Aorta (tissue), 5 donors: Measurements from ENCODE around the gene PHC2. TPM values are rescaled to one million over a fixed set of nuclear protein-coding genes. Genes with fewer than 3 reads are reported as not detected.

Source experiments
- ATAC-seq: fragments of 200-7000 bp; cut with Tn5 transposase; one replicate; pipeline ENCODE4 v1.9.1; 2022; ENCODE audit warnings: moderate library complexity; ENCODE audit not compliant: low FRiP score
- DNase-seq, 2 donors: peaks; one replicate each; pipeline ENCODE4 v3.0.0-alpha.2; 2020
- H3K27ac ChIP-seq, 2 donors: one replicate each; pipeline ENCODE4 v1.5.1; 2013; ENCODE audit warnings: low read length in 2 of 2, mild to moderate bottlenecking in 2 of 2, moderate library complexity in 2 of 2, control low read depth in 1 of 2, inconsistent platforms in 1 of 2, low read depth in 1 of 2
- H3K27me3 ChIP-seq, 2 donors: one replicate each; pipeline ENCODE4 v1.6.1; 2013; ENCODE audit warnings: control low read depth in 1 of 2, low read length in 1 of 2, mild to moderate bottlenecking in 1 of 2, moderate library complexity in 1 of 2; ENCODE audit not compliant: insufficient read depth in 2 of 2, control insufficient read depth in 1 of 2
- H3K36me3 ChIP-seq, 2 donors: one replicate each; pipeline ENCODE4 v1.6.1; 2013; ENCODE audit warnings: control low read depth in 1 of 2, low read length in 1 of 2, mild to moderate bottlenecking in 1 of 2; ENCODE audit not compliant: insufficient read depth in 2 of 2, control insufficient read depth in 1 of 2
- H3K4me1 ChIP-seq, 2 donors: one replicate each; pipeline ENCODE4 v1.6.1; 2013; ENCODE audit warnings: low read length in 2 of 2, control low read depth in 1 of 2, mild to moderate bottlenecking in 1 of 2, moderate library complexity in 1 of 2; ENCODE audit not compliant: insufficient read depth in 2 of 2, control insufficient read depth in 1 of 2
- H3K4me3 ChIP-seq, 2 donors: one replicate each; pipeline ENCODE4 v1.5.1; 2013; ENCODE audit warnings: low read length in 2 of 2, control low read depth in 1 of 2, mild to moderate bottlenecking in 1 of 2
- H3K9me3 ChIP-seq: one replicate; pipeline ENCODE4 v1.6.1; 2013; ENCODE audit warnings: mild to moderate bottlenecking, low read length; ENCODE audit not compliant: control insufficient read depth
- WGBS, 2 donors: extraction: QIAGEN DNeasy Blood & Tissue Kit; methylation state at CpG; one replicate each; pipeline ENCODE4 v1.1.7; 2013; 5-methylcytosine and 5-hydroxymethylcytosine counted together
- intact Hi-C, 2 donors: fragments of 100-400 bp; cut with DNase I; formaldehyde crosslinking; loops; one replicate each; pipeline versions ENCODE4 v1.14.2 to v1.15.0; 2022
- polyA plus RNA-seq, 2 donors: library from polyadenylated mRNA; stranded (reverse); fragments of 200-250 nt; gene quantifications; one replicate each; pipeline ENCODE4 v1.2.3, GENCODE V29; 2013
- total RNA-seq, 2 donors: library from RNA; stranded (reverse); fragmentation: NEBNext Ultra II Directional; extraction: Animal tissue kit (Norgen Biotek cat#: 25700); gene quantifications; one replicate each; pipeline ENCODE4 v1.2.1, GENCODE V29; 2021
- donor health status: healthy with polysubstance abuse.
- donor health status: Bipolar disorder and iron deficiency.
- donor health status: DM: no; HTN: no; CAD: no.
- donor health status: DM: no; HTN: no; CAD: no.
- donor health status: DM: yes; HTN: yes; CAD: no.

Gene PHC2
- total and polyA plus RNA-seq, 4 donors, result 82.4 to 156 (median 107) TPM

- Histone ChIP-seq H3K27ac (peak overlapping the region; percentile 11 to 43), H3K36me3 (peaks cover 3% of the 10 kb centered on the region in 2 donors), H3K4me3 (no peak overlapping the region), H3K9me3 (no peaks in the 10 kb centered on the region), H3K4me1 (no peaks in the 10 kb centered on the region), H3K27me3 (no peaks in the 10 kb centered on the region)
- 43 to 46% methylated on average over 16 of the region's 16 CpGs for WGBS, 2 donors
- DNase-seq (peak; percentile 41 to 79), ATAC-seq (peak; percentile 52)
- intact Hi-C loops, result no loop called here
Measured at GRCh38 chr1:33288976-33289857, 141.7 kb downstream of the PHC2 start.

GRCh38 chr1:33287317-33287716, 143.6 kb downstream of the PHC2 start:
- Histone ChIP-seq H3K4me1 (no peaks in the 10 kb centered on the region), H3K27ac (peak overlapping the region in 1 of 2 donors; percentile 61), H3K27me3 (no peaks in the 10 kb centered on the region), H3K9me3 (no peaks in the 10 kb centered on the region), H3K36me3 (peaks cover 1 to 3% of the 10 kb centered on the region in 2 donors), H3K4me3 (no peak overlapping the region)
- 73 to 79% methylated on average over 2 of the region's 2 CpGs for WGBS, 2 donors
- intact Hi-C loops, result no loop called here
- DNase-seq (peak in 1 of 2 donors; percentile 11), ATAC-seq (no peak)

- no peaks in the 10 kb centered on the region for H3K9me3 ChIP-seq
- H3K4me1 ChIP-seq, result no peaks in the 10 kb centered on the region
- DNase-seq, result peak; percentile 9 to 30
- ATAC-seq, result no peak
- H3K36me3 ChIP-seq, result peaks cover 3% of the 10 kb centered on the region in 2 donors
- no peak overlapping the region for H3K27ac ChIP-seq
- H3K27me3 ChIP-seq, result no peaks in the 10 kb centered on the region
- H3K4me3 ChIP-seq, result no peak overlapping the region
- 65 to 71% methylated on average over 8 of the region's 8 CpGs for WGBS, 2 donors
- intact Hi-C loops, result no loop called here
Measured at GRCh38 chr1:33286451-33287185, 144.3 kb downstream of the PHC2 start.

- intact Hi-C loops, result no loop called here
- H3K27me3 ChIP-seq, result no peaks in the 10 kb centered on the region
- H3K4me3 ChIP-seq, result no peak overlapping the region
- no peaks in the 10 kb centered on the region for H3K4me1 ChIP-seq
- DNase-seq (peak; percentile 5 to 10), ATAC-seq (no peak)
- peaks cover 3 to 8% of the 10 kb centered on the region in 2 donors for H3K36me3 ChIP-seq
- 63 to 65% methylated on average over 6 of the region's 6 CpGs for WGBS, 2 donors
- H3K9me3 ChIP-seq, result no peaks in the 10 kb centered on the region
- no peak overlapping the region for H3K27ac ChIP-seq
Measured at GRCh38 chr1:33284049-33284448, 146.8 kb downstream of the PHC2 start.

- Histone ChIP-seq H3K4me1 (no peaks in the 10 kb centered on the region), H3K27ac (no peak overlapping the region), H3K4me3 (no peak overlapping the region), H3K27me3 (no peaks in the 10 kb centered on the region), H3K9me3 (no peaks in the 10 kb centered on the region), H3K36me3 (peaks cover 3 to 8% of the 10 kb centered on the region in 2 donors)
- ATAC-seq (no peak), DNase-seq (no peak)
- WGBS, 2 donors, result 52 to 55% methylated on average over 3 of the region's 3 CpGs
- intact Hi-C loops, result no loop called here
Measured at GRCh38 chr1:33282791-33283190, 148.1 kb downstream of the PHC2 start.

GRCh38 chr1:33281554-33282303, 149.2 kb downstream of the PHC2 start:
- ATAC-seq (peak; percentile 50), DNase-seq (peak; percentile 38 to 41)
- H3K36me3 ChIP-seq, result peaks cover 2 to 7% of the 10 kb centered on the region in 2 donors
- H3K9me3 ChIP-seq, result no peaks in the 10 kb centered on the region
- 88% methylated on average over 17 of the region's 17 CpGs for WGBS, 2 donors
- intact Hi-C loops, result no loop called here
- H3K27me3 ChIP-seq, result no peaks in the 10 kb centered on the region
- no peaks in the 10 kb centered on the region for H3K4me1 ChIP-seq
- H3K27ac ChIP-seq, result no peak overlapping the region
- H3K4me3 ChIP-seq, result no peak overlapping the region

GRCh38 chr1:33280091-33280661, 150.7 kb downstream of the PHC2 start:
- intact Hi-C loops, result no loop called here
- no peak overlapping the region for H3K4me3 ChIP-seq
- no peak for ATAC-seq
- H3K36me3 ChIP-seq, result peaks cover 0 to 7% of the 10 kb centered on the region in 2 donors
- H3K4me1 ChIP-seq, result no peaks in the 10 kb centered on the region
- WGBS, 2 donors, result 92 to 93% methylated on average over 23 to 29 of the region's 29 CpGs
- DNase-seq, result peak; percentile 38 to 73
- H3K9me3 ChIP-seq, result no peaks in the 10 kb centered on the region
- H3K27me3 ChIP-seq, result no peaks in the 10 kb centered on the region
- no peak overlapping the region for H3K27ac ChIP-seq

- peak; percentile 24 to 66 for DNase-seq
- no peak for ATAC-seq
- Histone ChIP-seq H3K9me3 (no peaks in the 10 kb centered on the region), H3K4me3 (no peak overlapping the region), H3K27ac (no peak overlapping the region), H3K36me3 (peaks cover 0 to 7% of the 10 kb centered on the region in 2 donors), H3K27me3 (no peaks in the 10 kb centered on the region), H3K4me1 (no peaks in the 10 kb centered on the region)
- WGBS, 2 donors, result 76 to 80% methylated on average over 11 of the region's 11 CpGs
- intact Hi-C loops, result no loop called here
Measured at GRCh38 chr1:33277488-33278084, 153.3 kb downstream of the PHC2 start.
